Activated naive CD8-positive, alpha-beta T cell treated with anti-CD3 and anti-CD28 coated beads, Interleukin-2, amount 50 U/mL, for 16 hours (primary cell): Measurements from ENCODE around the gene CACNB2.

Experiments used
- DNase-seq: peaks from one replicate; pipeline ENCODE4 v3.0.0-alpha.2; 2020; ENCODE audit warnings: low read depth, low spot score

Gene CACNB2

DNA sequence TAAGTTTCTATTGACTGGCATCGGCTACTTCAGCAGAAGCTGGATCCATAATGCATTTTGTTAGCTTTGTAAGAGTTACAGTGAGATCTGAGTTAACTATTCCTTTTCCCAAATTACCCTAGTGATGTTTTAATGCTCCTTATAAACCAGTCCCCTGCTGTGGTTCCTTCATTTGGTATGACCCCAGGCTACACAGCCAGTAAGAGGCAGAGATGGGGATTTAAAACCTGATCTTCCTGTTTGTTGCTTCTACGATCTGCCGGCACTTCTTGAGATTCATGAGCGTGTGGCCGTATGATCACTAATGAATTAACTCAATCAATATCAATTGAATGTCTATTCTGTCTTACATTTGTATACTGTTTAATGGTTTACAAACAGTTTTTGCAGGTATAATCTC is 86.1 kb downstream of the CACNB2 start:
- no peak for DNase-seq

GRCh38 chr10:18229826-18230225 is 89.6 kb downstream of the CACNB2 start:
- DNase-seq: no peak

- DNase-seq: no peak
Observed at GRCh38 chr10:18230794-18231193, 90.6 kb downstream of the CACNB2 start.

GRCh38 chr10:18231480-18231879 is 91.3 kb downstream of the CACNB2 start:
- no peak for DNase-seq

GRCh38 chr10:18233775-18234174 is 93.6 kb downstream of the CACNB2 start:
- DNase-seq: no peak

GRCh38 chr10:18235477-18235876 is 95.3 kb downstream of the CACNB2 start:
- DNase-seq: no peak

DNA sequence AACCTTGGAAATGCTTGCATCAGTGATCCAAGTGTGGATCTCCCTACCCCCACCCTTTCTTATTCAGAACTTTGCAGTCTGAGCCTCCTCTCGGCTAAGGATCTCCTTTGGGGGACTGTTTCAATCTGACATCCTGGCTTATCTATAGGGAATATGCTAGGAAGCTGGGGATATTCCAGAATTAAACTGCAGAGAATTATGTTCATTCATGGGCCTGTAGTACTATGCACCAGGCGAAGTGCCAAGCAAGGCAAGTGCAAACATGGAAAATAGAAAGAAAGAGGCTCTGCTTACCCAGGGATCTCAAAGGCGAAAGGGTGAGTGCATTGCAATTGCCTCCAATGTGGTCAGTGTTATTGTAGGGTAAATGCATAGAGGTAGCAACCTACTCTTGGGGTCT is 96.5 kb downstream of the CACNB2 start:
- DNase-seq: no peak

DNA sequence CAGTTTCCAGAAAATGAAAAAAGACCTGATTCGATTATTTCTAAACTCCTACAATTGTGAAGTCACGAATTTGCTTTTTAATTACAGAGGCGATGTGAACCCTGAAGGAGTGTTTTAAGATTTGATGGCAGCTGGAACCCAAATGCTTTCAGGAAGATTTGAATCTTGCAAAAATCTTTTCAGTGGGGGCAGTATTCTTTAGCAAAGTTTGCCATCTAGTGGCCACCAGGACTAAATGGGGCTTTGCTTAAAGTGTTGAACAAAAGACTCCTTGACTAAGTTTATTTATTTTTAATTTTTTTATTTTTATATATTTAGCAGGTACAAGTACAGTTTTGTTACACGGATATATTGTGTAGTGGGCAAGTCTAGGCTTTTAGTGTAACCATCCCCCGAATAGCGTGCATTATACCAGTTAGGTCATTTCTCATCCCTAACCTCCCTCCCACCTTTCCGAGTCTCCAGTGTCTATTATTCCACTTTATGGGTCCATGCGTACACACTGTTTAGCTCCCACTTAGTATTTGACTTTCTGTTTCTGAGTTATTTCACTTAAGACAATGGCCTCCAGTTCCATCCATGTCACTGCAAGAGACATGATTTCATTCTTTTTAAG is 98.8 kb downstream of the CACNB2 start:
- no peak for DNase-seq

- DNase-seq: no peak
Observed at GRCh38 chr10:18240185-18240882, 100.1 kb downstream of the CACNB2 start.

GRCh38 chr10:18246967-18247366 is 106.7 kb downstream of the CACNB2 start:
- no peak for DNase-seq

- no peak for DNase-seq
Observed at GRCh38 chr10:18252086-18252485, 111.9 kb downstream of the CACNB2 start.

GRCh38 chr10:18254086-18254485 is 113.9 kb downstream of the CACNB2 start:
- DNase-seq: no peak

DNA sequence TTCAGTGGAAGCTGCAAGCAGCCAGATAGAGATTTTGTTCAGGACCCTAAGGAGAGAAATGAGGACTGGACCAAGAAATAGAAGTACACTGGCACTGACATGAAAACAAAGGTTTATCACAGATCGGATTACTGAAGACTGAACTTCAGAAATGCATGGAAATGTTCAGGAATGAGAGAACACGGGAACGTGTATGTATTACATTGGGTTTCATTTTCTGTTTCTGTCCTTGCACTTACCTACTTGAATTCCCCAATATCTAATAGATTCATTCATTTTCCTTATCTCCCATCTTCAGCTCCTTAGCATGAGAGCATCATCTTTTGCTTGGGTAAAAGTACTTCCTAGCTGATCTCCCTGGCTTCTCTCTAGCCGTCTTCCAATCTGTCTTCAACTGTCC is 114.5 kb downstream of the CACNB2 start:
- DNase-seq: no peak

DNA sequence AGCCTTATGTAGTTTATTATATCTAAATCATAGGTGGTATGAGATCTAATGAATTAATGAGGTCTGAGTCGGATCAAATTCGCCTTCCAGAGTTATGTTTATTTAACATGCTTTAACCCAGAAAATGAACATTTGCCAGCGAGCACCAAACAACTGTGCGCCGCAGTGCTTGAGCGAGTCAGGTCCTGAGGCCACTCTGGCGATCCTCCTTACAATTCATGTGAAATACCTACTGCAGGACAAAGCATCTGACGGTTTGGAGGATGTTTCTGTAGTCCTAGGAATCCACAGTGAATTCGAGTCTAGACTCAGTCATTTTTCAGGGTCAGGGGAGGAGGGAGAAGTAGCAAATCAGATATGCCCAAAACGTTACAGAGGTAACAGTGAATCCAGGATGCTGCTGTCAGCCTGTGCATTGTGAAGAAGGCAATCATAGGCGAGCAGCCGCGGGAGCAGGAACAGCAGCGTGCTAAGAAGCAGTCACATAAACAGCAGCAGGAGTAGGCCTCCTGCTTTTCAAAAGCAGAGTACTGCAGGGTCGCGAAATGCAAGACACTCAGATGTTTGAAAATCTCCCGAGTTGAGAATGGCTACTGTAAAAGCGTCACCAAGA is 120.2 kb downstream of the CACNB2 start:
- no peak for DNase-seq

- no peak for DNase-seq
Observed at GRCh38 chr10:18261063-18261610, 120.9 kb downstream of the CACNB2 start.

DNA sequence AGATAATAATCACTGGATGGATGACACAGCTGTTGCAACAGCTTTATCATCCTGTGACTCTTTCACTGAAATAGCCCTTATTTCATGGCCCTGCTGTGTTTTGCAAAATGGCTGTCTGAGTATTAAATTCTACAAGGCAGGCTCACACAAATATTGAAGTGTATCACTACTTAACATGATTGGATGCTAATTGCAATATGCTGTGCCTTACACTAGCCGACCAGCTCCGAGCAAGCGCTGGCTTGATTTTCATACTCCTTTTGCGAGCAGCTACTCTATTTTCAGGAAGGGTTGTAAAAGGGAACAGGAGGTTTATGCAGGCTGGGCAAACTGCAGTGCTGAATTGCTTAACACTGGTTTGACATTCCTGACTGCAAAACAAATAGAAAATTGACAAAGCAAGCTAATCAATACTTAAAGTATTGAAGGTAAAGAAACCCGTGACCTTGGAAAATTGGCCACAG is 121.6 kb downstream of the CACNB2 start:
- DNase-seq: no peak

- no peak for DNase-seq
Observed at GRCh38 chr10:18264466-18265050, 124.3 kb downstream of the CACNB2 start.

DNA sequence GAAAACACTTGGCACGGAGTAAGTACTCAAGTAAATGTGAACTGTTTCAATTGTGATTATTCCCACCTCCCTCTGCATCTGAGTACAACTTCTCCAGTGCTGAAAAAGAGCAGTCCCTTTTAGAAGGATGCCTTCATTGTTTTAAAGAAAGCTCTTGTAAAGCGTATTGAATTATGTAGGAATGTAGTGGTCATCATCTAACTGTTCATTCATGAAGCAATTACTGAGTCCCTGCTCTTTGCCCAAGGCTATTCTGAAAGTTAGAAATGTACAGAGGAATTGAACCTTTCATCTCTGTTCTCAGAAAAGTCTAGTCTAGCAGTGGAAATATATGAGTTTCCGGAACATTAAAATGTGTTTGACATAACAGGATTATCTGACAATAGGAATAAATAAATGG is 127.8 kb downstream of the CACNB2 start:
- DNase-seq: no peak

DNA sequence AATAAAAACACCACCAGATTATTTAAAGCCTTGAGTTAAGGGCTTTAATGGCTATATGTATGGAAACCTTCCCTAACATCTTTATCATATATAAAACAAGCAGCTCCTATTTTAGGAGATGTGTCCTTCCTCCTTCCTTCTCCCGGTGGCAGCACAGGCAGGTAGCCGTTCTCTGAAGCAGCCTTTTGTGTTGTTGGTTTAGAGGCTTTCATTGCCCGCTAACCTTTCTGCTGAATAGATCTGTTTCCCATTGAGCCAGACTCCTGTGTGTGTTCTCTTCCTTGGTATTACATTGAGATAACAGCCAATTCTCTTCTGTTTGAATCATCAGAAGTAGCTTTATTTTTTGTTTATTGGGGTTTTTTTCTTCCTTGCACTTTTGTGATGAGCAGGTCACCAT is 131.3 kb downstream of the CACNB2 start:
- DNase-seq: no peak

DNA sequence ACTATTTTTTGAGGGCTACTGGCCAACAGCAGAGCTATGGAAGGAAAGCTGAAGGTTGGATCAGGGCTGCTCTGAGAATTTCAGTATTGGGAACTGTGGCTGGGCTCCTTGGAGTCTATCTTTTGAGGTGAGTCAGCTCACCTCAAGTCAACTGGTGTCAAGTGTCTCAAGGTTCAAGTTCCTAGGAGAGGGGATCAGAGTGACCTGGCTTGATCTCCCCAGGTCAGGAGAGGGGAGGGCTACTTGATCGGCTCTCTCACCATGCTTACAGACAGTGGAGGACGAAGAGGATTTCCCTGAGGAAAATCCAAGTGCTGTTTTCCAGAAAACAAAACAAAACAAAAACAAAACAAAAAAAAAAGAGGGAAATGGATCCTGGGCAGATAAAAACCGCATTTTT is 132.8 kb downstream of the CACNB2 start:
- DNase-seq: no peak

DNA sequence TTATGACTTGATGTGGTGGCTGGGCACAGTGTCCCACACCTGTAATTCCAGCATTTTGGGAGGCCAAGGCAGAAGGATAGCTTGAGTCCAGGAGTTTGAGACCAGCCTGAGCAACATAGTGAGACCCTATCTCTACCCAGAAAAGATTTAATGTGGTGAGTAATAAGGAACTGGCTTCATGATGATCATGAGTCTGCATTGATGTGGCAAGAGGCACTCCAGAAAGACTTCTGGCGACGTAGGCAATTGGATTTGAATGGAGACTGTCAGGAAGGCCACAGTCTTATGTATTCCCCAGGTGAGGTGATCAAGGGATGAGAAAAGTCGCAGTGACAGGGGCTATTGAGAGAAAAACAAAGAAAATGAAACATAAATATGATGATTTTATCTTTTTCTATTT is 138.0 kb downstream of the CACNB2 start:
- DNase-seq: no peak

- DNase-seq: no peak
Observed at GRCh38 chr10:18279173-18279572, 138.9 kb downstream of the CACNB2 start.
